EH (cell line): ENCODE measurements around the gene TMEM63A.
"Not testable (repeated sequence)": the region's sequence is repeated elsewhere in the genome, so short reads cannot be mapped to it uniquely, and the experiment has no call there.

Source experiments
- DNase-seq: peaks from one replicate; pipeline ENCODE4 v3.0.0-alpha.2; 2015; ENCODE audit warnings: low read depth

The TMEM63A gene

DNA sequence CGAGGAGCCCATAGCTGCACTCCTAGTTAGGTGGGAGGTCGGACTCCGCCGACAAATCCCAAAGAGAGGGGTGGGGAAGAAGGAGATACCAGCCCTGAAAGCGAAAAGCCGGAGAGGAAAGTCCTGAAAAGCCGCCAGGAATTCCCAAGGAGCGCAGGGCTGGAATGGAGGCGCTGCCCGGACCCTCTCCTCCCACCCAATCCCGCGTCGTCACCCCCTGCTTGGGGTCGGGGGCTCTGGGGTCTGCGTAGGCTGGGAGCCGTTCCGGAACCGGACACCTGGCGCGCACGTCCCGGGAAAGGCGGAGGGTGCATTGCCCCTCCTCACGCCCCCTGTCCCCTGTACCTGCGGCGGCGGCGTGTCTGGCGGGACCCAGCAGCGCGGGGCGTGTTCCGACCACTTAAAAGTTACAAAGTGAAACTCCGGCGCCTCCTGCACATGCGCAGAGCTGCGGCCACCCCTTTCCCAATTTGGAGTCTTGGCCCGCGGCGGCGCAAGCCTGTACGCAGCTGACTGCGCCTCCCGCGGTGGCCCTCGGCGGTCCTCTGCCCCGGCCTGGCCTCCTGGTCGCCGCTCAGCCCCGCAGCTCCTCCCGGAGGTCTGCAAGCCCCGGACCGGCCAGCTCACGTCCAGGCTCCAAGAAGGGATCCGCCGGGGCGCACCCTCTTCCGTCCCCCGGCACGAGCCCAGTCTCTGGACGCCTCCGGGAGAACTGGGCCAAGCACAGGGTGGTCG is at the start of gene TMEM63A:
Gene TMEM63A (minus strand): TSS at position 422 of the 735 bp plus-strand sequence. CDS start 4,800 bp downstream, outside the sequence.
- DNase-seq, result peak; percentile 88

DNA sequence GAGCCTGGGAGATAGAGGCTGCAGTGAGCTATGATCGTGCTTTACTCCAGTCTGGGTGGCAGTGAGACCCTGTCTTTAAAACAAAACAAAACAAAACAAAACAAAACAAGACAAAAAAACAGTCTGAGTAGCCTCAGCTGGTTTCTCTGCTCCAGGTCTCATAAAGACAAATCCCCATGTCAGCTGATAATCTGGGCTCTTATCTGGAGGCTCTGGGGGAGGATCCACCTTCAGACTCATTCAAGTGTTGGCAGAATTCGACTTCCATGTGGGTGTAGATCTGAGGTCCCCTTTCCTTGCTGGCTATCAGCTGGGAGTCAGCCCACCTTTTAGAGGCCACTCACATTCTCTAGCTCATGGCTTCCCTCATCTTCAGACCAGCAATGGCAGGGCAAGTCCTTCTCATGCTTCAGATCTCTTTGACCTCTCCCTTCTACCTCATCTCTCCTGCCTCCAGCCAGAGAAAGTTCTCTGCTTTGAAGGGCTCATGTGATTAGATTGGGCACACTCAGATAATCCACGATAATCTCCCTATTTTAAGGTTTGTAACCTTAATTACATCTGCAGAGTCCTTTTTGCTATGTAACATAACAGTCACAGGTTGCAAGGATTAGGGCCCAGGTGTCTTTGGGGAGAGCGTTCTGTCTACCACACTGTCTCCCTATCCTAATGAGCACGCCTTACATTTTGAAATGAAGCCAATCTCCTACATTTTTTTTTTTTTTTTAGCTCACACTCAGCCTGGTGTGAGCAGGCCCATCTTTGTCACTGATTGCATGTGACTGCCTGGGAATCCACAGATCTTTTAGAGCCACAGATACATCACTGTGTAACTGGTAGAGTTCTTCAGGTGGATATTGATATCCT is 49.3 kb upstream of the TMEM63A start:
- DNase-seq, result no peak

DNA sequence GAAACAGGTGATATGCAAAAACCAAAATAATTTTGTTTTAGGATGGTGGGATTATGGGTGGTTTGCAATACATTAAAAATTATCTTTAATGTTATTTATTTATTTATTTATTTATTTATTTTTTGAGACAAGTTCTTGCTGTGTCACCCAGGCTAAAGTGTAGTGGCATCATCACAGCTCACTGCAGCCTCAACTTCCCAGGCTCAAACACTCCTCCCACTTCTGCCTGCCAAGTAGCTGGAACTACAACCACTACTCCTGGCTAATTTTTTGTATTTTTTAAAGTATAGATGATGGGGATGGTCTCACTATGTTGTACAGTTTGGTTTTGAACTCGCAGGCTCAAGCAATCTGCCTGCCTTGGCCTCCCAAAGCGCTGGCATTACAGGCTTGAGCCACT is 48.4 kb upstream of the TMEM63A start:
- no peak for DNase-seq

GRCh38 chr1:225929462-225929861 is 47.3 kb upstream of the TMEM63A start:
- not testable (repeated sequence) for DNase-seq

- DNase-seq, result no peak
Observed at GRCh38 chr1:225928186-225929175, 46.3 kb upstream of the TMEM63A start.

DNA sequence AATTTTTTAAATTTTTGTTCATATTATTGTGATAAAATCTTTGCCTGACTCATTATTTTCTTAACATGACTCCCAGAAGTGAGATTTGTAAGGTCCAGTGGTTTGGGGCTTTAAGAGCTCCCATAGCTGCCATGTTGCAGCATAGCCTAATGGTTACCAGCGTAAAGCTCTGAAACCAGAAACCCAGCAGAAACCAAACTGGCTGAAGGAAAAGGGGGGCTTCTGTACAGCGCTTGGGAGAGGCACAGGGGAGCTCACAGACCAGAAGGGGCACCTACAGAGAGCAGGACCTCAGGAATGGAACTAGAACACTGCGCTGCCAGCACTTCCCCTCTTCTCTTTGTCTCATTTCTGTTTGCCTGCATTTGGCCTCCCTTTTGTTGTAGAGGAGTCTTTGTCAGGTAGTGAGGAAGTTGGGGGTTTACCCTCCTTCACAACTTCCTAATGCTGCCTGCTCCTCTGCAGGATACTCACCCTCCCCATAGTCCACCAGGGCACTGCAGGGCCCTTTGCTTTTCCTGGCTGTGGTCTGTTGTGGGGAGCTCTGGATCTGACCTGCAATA is 44.5 kb upstream of the TMEM63A start:
- peak; percentile 47 for DNase-seq

GRCh38 chr1:225923692-225924555 is 41.7 kb upstream of the TMEM63A start, which contains the start of gene PYCR2:
Gene PYCR2 (minus strand): TSS chr1:225924250. CDS start chr1:225924110, 140 bp downstream.
- DNase-seq, result peak; percentile 97

DNA sequence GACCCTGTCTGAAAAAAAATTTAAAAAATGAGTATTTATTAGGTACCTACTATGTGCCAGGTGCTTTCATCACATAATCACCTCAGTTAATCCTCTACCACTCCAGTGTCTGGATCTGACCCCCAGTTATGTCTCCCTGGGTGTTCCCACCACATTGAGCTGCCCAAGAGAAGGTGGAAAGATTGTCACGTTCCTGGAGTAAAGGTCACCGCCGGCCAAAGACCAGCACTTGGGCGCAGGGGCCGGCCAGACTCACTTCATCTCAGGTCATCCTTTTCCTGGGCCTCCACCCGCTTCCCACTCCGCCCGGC is 41.2 kb upstream of the TMEM63A start:
- no peak for DNase-seq

- DNase-seq, result no peak
Observed at GRCh38 chr1:225921734-225922709, 39.8 kb upstream of the TMEM63A start.

DNA sequence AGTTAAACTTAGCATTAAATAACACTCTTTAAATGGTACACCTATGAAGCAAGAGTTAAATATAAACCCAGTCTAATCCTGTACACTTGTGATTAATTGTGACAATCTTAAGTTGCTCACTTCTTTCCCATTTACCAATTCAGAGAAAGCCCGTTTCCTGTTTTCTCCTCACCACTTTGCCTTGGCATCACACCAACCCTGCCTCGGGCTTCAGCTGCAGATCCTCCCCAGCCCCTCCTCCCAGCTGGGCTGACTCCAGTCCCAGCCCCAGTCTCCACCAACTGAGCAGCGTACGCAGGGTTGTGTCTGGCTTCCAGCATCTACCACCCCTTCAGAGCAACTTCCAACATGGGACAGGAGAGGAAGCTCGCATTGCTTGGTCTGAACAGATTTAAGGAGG is 37.7 kb upstream of the TMEM63A start:
- peak; percentile 93 for DNase-seq

DNA sequence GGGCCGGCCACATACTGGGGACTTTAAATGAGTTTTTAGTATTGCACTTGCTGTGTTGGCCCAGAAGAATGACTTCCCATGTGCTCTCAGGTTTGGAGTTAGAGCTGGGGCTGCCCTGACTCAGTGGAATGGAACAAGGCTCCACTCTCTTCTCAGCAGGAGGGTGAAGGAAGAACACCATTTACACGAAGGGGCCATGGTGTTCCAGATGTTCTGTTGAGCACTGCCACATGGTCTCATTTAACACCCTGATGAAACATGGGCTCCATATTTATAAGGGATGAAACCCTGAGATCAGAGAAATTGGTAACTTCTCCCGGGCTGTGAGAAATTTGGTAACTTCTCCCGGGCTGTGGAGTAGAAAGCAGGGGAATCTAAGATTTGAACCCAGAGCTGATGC is 36.1 kb upstream of the TMEM63A start:
- DNase-seq, result no peak

- DNase-seq, result no peak
Observed at GRCh38 chr1:225917536-225917935, 35.4 kb upstream of the TMEM63A start.

DNA sequence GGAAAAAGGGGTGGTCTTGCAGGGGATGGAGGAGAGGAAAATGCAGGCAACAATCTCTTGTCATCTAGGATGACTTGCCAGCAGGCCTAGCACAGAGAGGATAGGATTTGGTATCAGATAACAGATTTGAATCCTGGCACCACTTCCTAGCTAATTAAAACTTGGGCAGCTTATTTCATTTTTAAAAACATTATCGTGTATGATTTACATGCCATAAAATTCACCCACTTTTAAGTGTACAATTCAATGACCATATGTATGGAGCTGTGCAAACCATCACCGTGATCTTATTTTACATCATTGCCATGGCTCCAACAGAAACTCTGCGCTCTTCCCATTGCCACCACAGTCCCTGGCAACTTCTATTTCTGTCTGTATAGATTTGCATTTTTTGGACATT is 34.9 kb upstream of the TMEM63A start:
- no peak for DNase-seq

DNA sequence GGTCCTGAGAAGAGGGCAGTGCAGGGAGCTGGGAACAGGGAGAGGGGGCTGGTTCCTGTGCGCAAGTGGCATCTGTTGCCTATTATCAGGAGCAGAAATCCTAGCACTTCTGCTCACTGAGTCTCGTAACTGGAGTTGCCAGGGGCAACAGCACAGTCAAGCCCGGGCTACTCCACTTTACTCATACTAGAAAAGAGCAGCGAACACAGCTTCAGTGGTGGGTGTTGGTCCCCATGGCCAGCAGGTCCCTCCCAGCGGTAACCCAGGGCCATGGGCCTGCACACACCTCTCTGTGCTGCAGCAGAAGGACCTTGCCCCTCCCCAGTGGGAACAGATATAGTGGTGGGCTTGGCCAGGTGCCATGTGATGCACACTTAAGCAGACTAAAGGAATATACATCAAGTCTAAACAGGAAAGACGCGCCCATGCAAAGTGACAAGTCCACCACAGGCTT is 33.4 kb upstream of the TMEM63A start:
- no peak for DNase-seq

DNA sequence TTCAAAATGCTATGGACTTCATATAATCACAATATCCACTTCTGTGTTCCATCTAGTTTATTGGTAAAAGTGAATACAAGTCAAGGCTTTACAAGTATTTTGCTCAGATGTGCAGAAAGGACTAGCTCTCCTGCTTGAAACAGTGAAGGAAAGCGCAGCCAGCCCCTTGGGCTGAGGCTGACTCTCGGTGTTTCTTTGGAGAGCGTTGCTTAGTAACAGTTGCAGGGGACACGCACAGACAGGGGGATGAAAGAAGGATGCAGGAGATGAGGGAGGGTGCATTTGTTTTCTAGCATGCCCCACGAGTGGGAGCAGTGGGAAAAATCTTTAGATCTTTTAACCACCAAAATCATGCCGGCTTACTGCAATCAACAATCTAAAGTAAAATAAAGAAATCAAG is 32.8 kb upstream of the TMEM63A start:
- DNase-seq, result no peak

- DNase-seq, result no peak
Observed at GRCh38 chr1:225914391-225914790, 32.2 kb upstream of the TMEM63A start.

GRCh38 chr1:225911191-225912130 is 29.3 kb upstream of the TMEM63A start:
- peak; percentile 32 for DNase-seq

DNA sequence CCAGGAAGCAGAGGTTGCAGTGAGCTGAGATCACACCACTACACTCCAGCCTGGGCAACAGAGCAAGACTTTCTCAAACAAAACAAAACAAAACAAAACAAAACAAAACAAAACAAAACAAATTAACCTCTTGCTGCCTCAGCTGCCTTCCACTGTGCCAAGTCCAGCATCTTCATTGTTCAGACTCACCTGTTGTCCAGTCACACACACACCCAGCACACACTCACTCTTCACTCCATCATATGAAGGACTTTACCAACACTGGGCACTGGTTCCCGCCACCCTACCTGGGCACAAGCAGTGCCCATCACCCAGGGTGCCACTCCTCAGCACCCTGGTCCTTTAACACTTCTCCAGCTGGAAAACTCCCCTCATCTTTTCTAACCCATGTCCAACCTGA is 27.3 kb upstream of the TMEM63A start:
- DNase-seq, result no peak
